Endothelial cell of umbilical vein (primary cell): Measurements from ENCODE around the gene XAGE1B. TPM values are rescaled to one million over a fixed set of nuclear protein-coding genes. Genes with fewer than 3 reads are reported as not detected.

Source experiments
- BruUV-seq: library from RNA; stranded (reverse); fragments of 400-500 nt; replicated peaks from 2 replicates; lab custom pipeline; 2021; lab: Mats Ljungman, UMichigan
- CTCF ChIA-PET: fragments of 300-600, 350-600 bp; sonication (Branson Sonifier 250); formaldehyde crosslinking; loops from one replicate; lab custom pipeline; 2021; ENCODE audit warnings: antibody characterized with exemption, inconsistent platforms; lab: Charles Lee
- POLR2A ChIA-PET: fragments of 300-600, 350-600 bp; sonication (Branson Sonifier 250); formaldehyde crosslinking; loops from one replicate; lab custom pipeline; 2021; ENCODE audit warnings: antibody characterized with exemption, inconsistent platforms; lab: Charles Lee
- DNase-seq: peaks from one replicate; pipeline ENCODE4 v3.0.0-alpha.2; 2011; ENCODE audit warnings: low read depth, low spot score
- FAIRE-seq: peaks from 2 replicates; lab custom pipeline; 2011; peaks lifted over from hg19 to GRCh38; lab: Jason Lieb, UNC
- H2AFZ ChIP-seq: 2 replicates; pipeline ENCODE4 v1.6.0; 2012; ENCODE audit warnings: low read depth, low read length, control low read depth, inconsistent platforms
- H3K27ac ChIP-seq: 2 replicates; pipeline ENCODE4 v1.5.1; 2011; ENCODE audit warnings: low read depth, mild to moderate bottlenecking, control low read depth, low read length, moderate library complexity; ENCODE audit not compliant: insufficient read depth
- H3K27me3 ChIP-seq, 2 experiments: 2 replicates each; pipeline versions ENCODE4 v1.6.0 to v1.6.1; 2011; ENCODE audit warnings: low read length in 2 of 2, mixed read lengths in 1 of 2; ENCODE audit not compliant: control insufficient read depth in 2 of 2, insufficient read depth in 2 of 2
- H3K36me3 ChIP-seq, 2 experiments: 2 replicates in 1 of 2; 3 replicates in 1 of 2; pipeline ENCODE4 v1.5.1; 2011; ENCODE audit warnings: low read length in 2 of 2, mild to moderate bottlenecking in 1 of 2, moderate library complexity in 1 of 2; ENCODE audit not compliant: control insufficient read depth in 2 of 2, insufficient read depth in 2 of 2; ENCODE audit errors: extremely low read depth in 1 of 2
- H3K4me1 ChIP-seq: 3 replicates; pipeline ENCODE4 v1.5.1; 2011; ENCODE audit warnings: mild to moderate bottlenecking, low read length; ENCODE audit not compliant: control insufficient read depth, insufficient read depth; ENCODE audit errors: extremely low read depth
- H3K4me2 ChIP-seq: 2 replicates; pipeline ENCODE4 v1.6.1; 2011; ENCODE audit warnings: low read length, control low read depth, mixed read lengths; ENCODE audit not compliant: insufficient read depth
- H3K4me3 ChIP-seq, 3 experiments: fragments of 200-600 bp in 1 of 3; sonication (generic), shearing (Covaris generic) in 1 of 3; replicated peaks in 1 of 3; 2 replicates each; pipeline ENCODE4 v1.5.1; 2011 to 2016; ENCODE audit warnings: control low read depth in 3 of 3, low read length in 3 of 3, mild to moderate bottlenecking in 2 of 3, inconsistent platforms in 1 of 3, low read depth in 1 of 3, moderate library complexity in 1 of 3; ENCODE audit not compliant: insufficient read depth in 1 of 3
- H3K79me2 ChIP-seq: 2 replicates; pipeline ENCODE4 v1.6.0; 2012; ENCODE audit warnings: low read length, inconsistent platforms; ENCODE audit not compliant: control insufficient read depth, insufficient read depth
- H3K9ac ChIP-seq: replicated peaks from 2 replicates; pipeline ENCODE3; 2011; ENCODE audit warnings: low read length, control low read depth; ENCODE audit not compliant: insufficient read depth; ENCODE audit errors: extremely low read depth
- H3K9me1 ChIP-seq: replicated peaks from 3 replicates; pipeline ENCODE4 v1.6.0; 2011; ENCODE audit warnings: mild to moderate bottlenecking, low read length; ENCODE audit not compliant: control insufficient read depth, insufficient read depth; ENCODE audit errors: extremely low read depth
- H3K9me3 ChIP-seq: replicated peaks from 2 replicates; pipeline ENCODE4 v1.5.1; 2012; ENCODE audit warnings: low read length, inconsistent platforms; ENCODE audit not compliant: control insufficient read depth, insufficient read depth
- H4K20me1 ChIP-seq: replicated peaks from 2 replicates; pipeline ENCODE3; 2011; ENCODE audit warnings: mild to moderate bottlenecking, low read length; ENCODE audit not compliant: control insufficient read depth, insufficient read depth; ENCODE audit errors: extremely low read depth
- EZH2 ChIP-seq: IDR thresholded peaks from 2 replicates; pipeline ENCODE4 v1.6.1; 2012; ENCODE audit warnings: borderline replicate concordance, low read depth, mild to moderate bottlenecking, moderate library complexity, low read length, inconsistent platforms; ENCODE audit not compliant: severe bottlenecking
- FOS ChIP-seq: IDR thresholded peaks from 2 replicates; pipeline ENCODE4 v1.6.1; 2011; ENCODE audit warnings: mild to moderate bottlenecking, low read length, moderate library complexity, borderline replicate concordance; ENCODE audit not compliant: insufficient read depth
- GATA2 ChIP-seq: IDR thresholded peaks from 2 replicates; pipeline ENCODE4 v1.7.0; 2011; ENCODE audit warnings: low read depth, mild to moderate bottlenecking, moderate library complexity, mixed read lengths, low read length; ENCODE audit not compliant: insufficient read length, insufficient read depth
- JUN ChIP-seq: IDR thresholded peaks from 2 replicates; pipeline ENCODE4 v1.6.1; 2011; ENCODE audit warnings: borderline replicate concordance, low read depth; ENCODE audit not compliant: insufficient read length, insufficient read depth
- MYC ChIP-seq: IDR thresholded peaks from one replicate; pipeline ENCODE4 v1.6.1; 2011; ENCODE audit warnings: mild to moderate bottlenecking, low read depth, low read length
- POLR2A ChIP-seq: IDR thresholded peaks from 2 replicates; pipeline ENCODE4 v1.6.1; 2012; ENCODE audit warnings: low read depth, mild to moderate bottlenecking, control low read depth, low read length
- POLR2AphosphoS5 ChIP-seq: IDR thresholded peaks from 2 replicates; pipeline ENCODE4 v1.6.1; 2012; ENCODE audit warnings: low read depth, mild to moderate bottlenecking, control low read depth, low read length, moderate library complexity; ENCODE audit not compliant: insufficient read depth
- dilution Hi-C: fragments of 300-500 bp; cut with MboI; formaldehyde crosslinking; loops from one replicate; pipeline ENCODE4 v1.15.0; 2019; ENCODE audit warnings: low sequenced_read_pairs; ENCODE audit not compliant: extremely low pct_ligation_motif_present
- intact Hi-C: fragments of 100-400 bp; cut with micrococcal nuclease; formaldehyde crosslinking; loops from one replicate; pipeline ENCODE4 v1.10.0; 2022
- polyA plus RNA-seq, 4 experiments: library from polyadenylated mRNA; depleted of rRNA in 3 of 4; stranded (reverse) in 3 of 4; unstranded in 1 of 4; fragments of >200 nt; gene quantifications; 2 replicates each; pipeline versions ENCODE4 v1.2.1 to v1.2.3, GENCODE V29; 2011 to 2012; ENCODE audit warnings: missing spikeins in 1 of 4
- total RNA-seq: library from RNA; stranded (reverse); gene quantifications from 2 replicates; pipeline ENCODE4 v1.2.3, GENCODE V29; 2021
- TF ChIP-seq, protein P1 (sequence below): IDR thresholded peaks from 2 replicates; pipeline ENCODE4 v1.6.1; 2011; ENCODE audit not compliant: insufficient read depth, insufficient read length
- TF ChIP-seq, protein P2 (sequence below), 2 donors: IDR thresholded peaks; 1 replicate in 1 of 2; 2 replicates in 1 of 2; pipeline ENCODE4 v1.5.1; 2011; ENCODE audit warnings: low read length in 2 of 2, mild to moderate bottlenecking in 2 of 2, moderate library complexity in 2 of 2, control low read depth in 1 of 2, inconsistent platforms in 1 of 2, low read depth in 1 of 2; ENCODE audit not compliant: insufficient read depth in 1 of 2; ENCODE audit errors: extremely low read depth in 1 of 2

XAGE1B gene
- total and polyA plus RNA-seq, 2 donors (not counting 3 experiments of a cell fraction or from before 2014, with no cell fraction given): not detected

DNA sequence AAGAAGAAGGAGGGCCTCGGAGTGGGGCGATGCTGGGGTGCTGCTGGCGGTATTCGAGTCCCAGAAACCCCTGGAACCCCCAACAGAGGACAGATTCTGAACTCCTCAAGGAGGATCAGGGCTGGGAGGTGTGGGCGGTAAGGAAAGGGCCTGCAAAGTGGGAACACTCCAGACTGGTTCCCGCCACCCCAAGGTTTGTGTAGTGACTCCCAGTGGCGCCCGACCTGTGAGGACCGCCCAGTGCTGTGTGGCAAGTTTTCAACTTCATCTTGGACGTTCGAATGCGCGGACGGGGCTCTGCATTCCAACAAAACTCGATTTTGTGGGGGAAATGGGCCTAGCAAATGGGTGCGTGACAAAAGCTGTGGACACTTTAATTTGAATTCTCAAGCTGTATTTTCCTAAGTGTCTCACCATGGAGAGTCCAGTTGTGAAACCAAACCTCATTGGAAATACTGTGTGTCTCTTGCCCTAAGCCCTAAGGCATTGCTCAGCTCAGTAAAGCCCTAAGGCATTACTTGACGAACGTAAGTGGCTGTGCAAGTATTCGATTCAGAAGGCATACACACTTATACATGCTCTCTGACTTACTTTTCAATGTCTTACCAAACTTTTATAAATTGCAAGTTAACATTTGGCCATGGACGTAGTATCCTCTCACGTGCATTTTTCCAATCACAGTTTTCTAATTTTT is 27.4 kb upstream of the XAGE1B start:
- DNase-seq (no peak), FAIRE-seq (no peak)
- no TSS peak for BruUV-seq
- TF ChIP-seq, protein P1, sequence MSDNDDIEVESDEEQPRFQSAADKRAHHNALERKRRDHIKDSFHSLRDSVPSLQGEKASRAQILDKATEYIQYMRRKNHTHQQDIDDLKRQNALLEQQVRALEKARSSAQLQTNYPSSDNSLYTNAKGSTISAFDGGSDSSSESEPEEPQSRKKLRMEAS: no peak
- no peak for TF ChIP-seq FOS
- no peak for TF ChIP-seq MYC
- TF ChIP-seq EZH2: no peak
- no peak for TF ChIP-seq GATA2
- TF ChIP-seq, protein P2, sequence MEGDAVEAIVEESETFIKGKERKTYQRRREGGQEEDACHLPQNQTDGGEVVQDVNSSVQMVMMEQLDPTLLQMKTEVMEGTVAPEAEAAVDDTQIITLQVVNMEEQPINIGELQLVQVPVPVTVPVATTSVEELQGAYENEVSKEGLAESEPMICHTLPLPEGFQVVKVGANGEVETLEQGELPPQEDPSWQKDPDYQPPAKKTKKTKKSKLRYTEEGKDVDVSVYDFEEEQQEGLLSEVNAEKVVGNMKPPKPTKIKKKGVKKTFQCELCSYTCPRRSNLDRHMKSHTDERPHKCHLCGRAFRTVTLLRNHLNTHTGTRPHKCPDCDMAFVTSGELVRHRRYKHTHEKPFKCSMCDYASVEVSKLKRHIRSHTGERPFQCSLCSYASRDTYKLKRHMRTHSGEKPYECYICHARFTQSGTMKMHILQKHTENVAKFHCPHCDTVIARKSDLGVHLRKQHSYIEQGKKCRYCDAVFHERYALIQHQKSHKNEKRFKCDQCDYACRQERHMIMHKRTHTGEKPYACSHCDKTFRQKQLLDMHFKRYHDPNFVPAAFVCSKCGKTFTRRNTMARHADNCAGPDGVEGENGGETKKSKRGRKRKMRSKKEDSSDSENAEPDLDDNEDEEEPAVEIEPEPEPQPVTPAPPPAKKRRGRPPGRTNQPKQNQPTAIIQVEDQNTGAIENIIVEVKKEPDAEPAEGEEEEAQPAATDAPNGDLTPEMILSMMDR (IDR thresholded peaks at IDR 0.05; ENCODE audit: extremely low read depth in 1 of 2, insufficient read depth in 1 of 2, low read depth in 1 of 2, low read length in 2 of 2): no peak
- no peak for TF ChIP-seq POLR2AphosphoS5
- no peak for TF ChIP-seq POLR2A
- no peak for TF ChIP-seq JUN
- POLR2A ChIA-PET: no interaction called here
- Histone ChIP-seq H3K4me2 (no peak overlapping the region), H4K20me1 (no peaks in the 10 kb centered on the region), H3K36me3 (no peaks in the 10 kb centered on the region), H3K79me2 (no peaks in the 10 kb centered on the region), H3K9ac (no peak overlapping the region), H3K9me1 (no peaks in the 10 kb centered on the region), H3K4me1 (no peaks in the 10 kb centered on the region), H3K9me3 (no peaks in the 10 kb centered on the region), H3K27me3 (no peaks in the 10 kb centered on the region), H3K27ac (no peak overlapping the region), H2AFZ (no peak overlapping the region), H3K4me3 (no peak overlapping the region)
- dilution Hi-C loops (no loop called here), intact Hi-C loops (no loop called here)
- CTCF ChIA-PET: no interaction called here
